BLaER1 treated with 17β-estradiol and CSF1 and Interleukin-3, amounts not matched to agents 10 nM and 100 nM (cell line): ENCODE measurements around the gene OPALIN.

Experiments
- H3K27ac ChIP-seq, 11 experiments: shearing (Covaris generic); formaldehyde crosslinking; 2 replicates each; pipeline ENCODE4 v1.8.1; 2022
- H3K27me3 ChIP-seq, 11 experiments: shearing (Covaris generic); formaldehyde crosslinking; 2 replicates each; pipeline ENCODE4 v1.8.1; 2022
- H3K36me3 ChIP-seq, 11 experiments: shearing (Covaris generic); formaldehyde crosslinking; 2 replicates each; pipeline ENCODE4 v1.8.1; 2022
- H3K4me1 ChIP-seq, 10 experiments: shearing (Covaris generic); formaldehyde crosslinking; 2 replicates each; pipeline ENCODE4 v1.8.1; 2022
- H3K4me2 ChIP-seq, 11 experiments: shearing (Covaris generic); formaldehyde crosslinking; 2 replicates each; pipeline ENCODE4 v1.8.1; 2022
- H3K4me3 ChIP-seq, 10 experiments: shearing (Covaris generic); formaldehyde crosslinking; 2 replicates each; pipeline ENCODE4 v1.8.1; 2022
- H3K9ac ChIP-seq, 11 experiments: shearing (Covaris generic); formaldehyde crosslinking; 2 replicates each; pipeline ENCODE4 v1.8.1; 2022
- H3K9me3 ChIP-seq, 11 experiments: shearing (Covaris generic); formaldehyde crosslinking; replicated peaks in 1 of 11; 2 replicates each; pipeline ENCODE4 v1.8.1; 2022
- H4K20me1 ChIP-seq, 11 experiments: shearing (Covaris generic); formaldehyde crosslinking; 2 replicates each; pipeline ENCODE4 v1.8.1; 2022
- Cebpa-rat ChIP-seq, 11 experiments: shearing (Covaris generic); IDR thresholded peaks; 2 replicates each; pipeline ENCODE4 v1.8.1; 2022

Gene OPALIN

GRCh38 chr10:96339383-96339782 lies 19.4 kb downstream of the OPALIN start:
- TF ChIP-seq Cebpa-rat (IDR thresholded peaks at IDR 0.05), result no peak
- no peak overlapping the region for H3K4me2 ChIP-seq
- H4K20me1 ChIP-seq, result peaks cover 0 to 76% (median 0%) of the 10 kb centered on the region in 11 experiments; a peak in 4 of 22 replicates

GRCh38 chr10:96338279-96338925 lies 20.4 kb downstream of the OPALIN start:
- Histone ChIP-seq H3K4me1 (peaks cover under 1 to 15% (median 9%) of the 10 kb centered on the region in 10 experiments; a peak in 14 of 20 replicates), H3K9ac (peak overlapping the region in 1 of 11 experiments; percentile 9; a peak in 1 of 22 replicates), H3K27me3 (no peaks in the 10 kb centered on the region), H3K27ac (peak overlapping the region in 1 of 11 experiments; percentile 12; a peak in 1 of 22 replicates), H3K4me2 (no peak overlapping the region), H3K4me3 (no peak overlapping the region), H4K20me1 (peaks cover 0 to 78% (median 0%) of the 10 kb centered on the region in 11 experiments; a peak in 4 of 22 replicates), H3K36me3 (peaks cover 0 to 100% (median 80%) of the 10 kb centered on the region in 11 experiments; a peak in 15 of 22 replicates), H3K9me3 (peaks cover 0 to 8% (median 0%) of the 10 kb centered on the region in 11 experiments; a peak in 4 of 22 replicates)
- no peak for TF ChIP-seq Cebpa-rat (IDR thresholded peaks at IDR 0.05)

More at GRCh38 chr10:96339383-96339782, 19.4 kb downstream of the OPALIN start:
- Histone ChIP-seq H3K36me3 (peaks cover 0 to 100% (median 82%) of the 10 kb centered on the region in 11 experiments; a peak in 15 of 22 replicates), H3K9ac (no peak overlapping the region), H3K9me3 (peaks cover 0 to 18% (median 5%) of the 10 kb centered on the region in 11 experiments; a peak in 8 of 22 replicates), H3K27me3 (no peaks in the 10 kb centered on the region), H3K4me1 (peaks cover 11 to 20% (median 15%) of the 10 kb centered on the region in 10 experiments; a peak in 16 of 20 replicates), H3K4me3 (no peak overlapping the region), H3K27ac (no peak overlapping the region)

- peaks cover 0 to 18% (median 7%) of the 10 kb centered on the region in 10 experiments; a peak in 10 of 20 replicates for H3K4me1 ChIP-seq
- H3K4me2 ChIP-seq, result no peak overlapping the region
- peaks cover 0 to 100% (median 80%) of the 10 kb centered on the region in 11 experiments; a peak in 15 of 22 replicates for H3K36me3 ChIP-seq
- no peak for TF ChIP-seq Cebpa-rat (IDR thresholded peaks at IDR 0.05)
- H3K4me3 ChIP-seq, result no peak overlapping the region
- H3K27ac ChIP-seq, result no peak overlapping the region
- H3K9ac ChIP-seq, result no peak overlapping the region
- no peaks in the 10 kb centered on the region for H3K27me3 ChIP-seq
- H3K9me3 ChIP-seq, result no peaks in the 10 kb centered on the region
- peaks cover 0 to 90% (median 0%) of the 10 kb centered on the region in 11 experiments; a peak in 4 of 22 replicates for H4K20me1 ChIP-seq
Observed at GRCh38 chr10:96337106-96337505, 21.7 kb downstream of the OPALIN start.

- Histone ChIP-seq H3K4me1 (peaks cover under 1 to 18% (median 7%) of the 10 kb centered on the region in 10 experiments; a peak in 14 of 20 replicates), H3K4me3 (no peak overlapping the region), H3K27me3 (no peaks in the 10 kb centered on the region), H3K27ac (peak overlapping the region in 3 of 11 experiments; percentile 7 to 22 (median 8); a peak in 4 of 22 replicates), H4K20me1 (peaks cover 0 to 98% (median 0%) of the 10 kb centered on the region in 11 experiments; a peak in 4 of 22 replicates), H3K4me2 (peak overlapping the region in 5 of 11 experiments; percentile 30 to 69 (median 40); a peak in 9 of 22 replicates), H3K9me3 (no peaks in the 10 kb centered on the region), H3K9ac (no peak overlapping the region), H3K36me3 (peaks cover 0 to 100% (median 89%) of the 10 kb centered on the region in 11 experiments; a peak in 15 of 22 replicates)
- no peak for TF ChIP-seq Cebpa-rat (IDR thresholded peaks at IDR 0.05)
Observed at GRCh38 chr10:96334616-96335526, 23.9 kb downstream of the OPALIN start.

- Histone ChIP-seq H3K4me1 (peaks cover 11 to 20% (median 16%) of the 10 kb centered on the region in 10 experiments; a peak in 19 of 20 replicates), H3K9me3 (no peaks in the 10 kb centered on the region), H3K4me2 (no peak overlapping the region), H3K27ac (0 out of 22 replicates have a peak overlapping the region, but pooled peaks of 1 of the 11 experiments have one; percentile 24), H3K9ac (no peak overlapping the region), H3K27me3 (no peaks in the 10 kb centered on the region), H3K36me3 (peaks cover 0 to 100% (median 92%) of the 10 kb centered on the region in 11 experiments; a peak in 15 of 22 replicates), H4K20me1 (peaks cover 0 to 99% (median 0%) of the 10 kb centered on the region in 11 experiments; a peak in 5 of 22 replicates), H3K4me3 (no peak overlapping the region)
- no peak for TF ChIP-seq Cebpa-rat (IDR thresholded peaks at IDR 0.05)
Observed at GRCh38 chr10:96333101-96333500, 25.7 kb downstream of the OPALIN start.

GRCh38 chr10:96327462-96327861 lies 31.3 kb downstream of the OPALIN start:
- peaks cover 0 to 100% (median 0%) of the 10 kb centered on the region in 11 experiments; a peak in 5 of 22 replicates for H4K20me1 ChIP-seq
- no peak overlapping the region for H3K4me2 ChIP-seq
- peaks cover 0 to 100% (median 99%) of the 10 kb centered on the region in 11 experiments; a peak in 16 of 22 replicates for H3K36me3 ChIP-seq
- TF ChIP-seq Cebpa-rat (IDR thresholded peaks at IDR 0.05), result no peak
- no peak overlapping the region for H3K4me3 ChIP-seq
- no peaks in the 10 kb centered on the region for H3K9me3 ChIP-seq
- H3K4me1 ChIP-seq, result peaks cover 0 to 23% (median 11%) of the 10 kb centered on the region in 10 experiments; a peak in 12 of 20 replicates
- peak overlapping the region in 2 of 11 experiments; percentile 20 to 25; a peak in 3 of 22 replicates for H3K27ac ChIP-seq
- H3K27me3 ChIP-seq, result no peaks in the 10 kb centered on the region
- 0 out of 22 replicates have a peak overlapping the region, but pooled peaks of 1 of the 11 experiments have one; percentile 35 for H3K9ac ChIP-seq

- H3K4me3 ChIP-seq, result no peak overlapping the region
- no peak overlapping the region; a peak in 2 of 22 replicates for H3K27ac ChIP-seq
- H3K4me2 ChIP-seq, result no peak overlapping the region
- peaks cover 0 to 23% (median 12%) of the 10 kb centered on the region in 10 experiments; a peak in 13 of 20 replicates for H3K4me1 ChIP-seq
- H3K9ac ChIP-seq, result no peak overlapping the region
- H4K20me1 ChIP-seq, result peaks cover 0 to 100% (median 0%) of the 10 kb centered on the region in 11 experiments; a peak in 5 of 22 replicates
- H3K9me3 ChIP-seq, result no peaks in the 10 kb centered on the region
- no peak for TF ChIP-seq Cebpa-rat (IDR thresholded peaks at IDR 0.05)
- no peaks in the 10 kb centered on the region for H3K27me3 ChIP-seq
- peaks cover 0 to 100% (median 98%) of the 10 kb centered on the region in 11 experiments; a peak in 17 of 22 replicates for H3K36me3 ChIP-seq
Observed at GRCh38 chr10:96325719-96326373, 33.0 kb downstream of the OPALIN start.

GRCh38 chr10:96324447-96324846 lies 34.4 kb downstream of the OPALIN start:
- Histone ChIP-seq H3K27me3 (no peaks in the 10 kb centered on the region), H4K20me1 (peaks cover 0 to 100% (median 0%) of the 10 kb centered on the region in 11 experiments; a peak in 5 of 22 replicates), H3K9ac (no peak overlapping the region), H3K4me2 (no peak overlapping the region), H3K9me3 (no peaks in the 10 kb centered on the region), H3K4me1 (peaks cover 0 to 26% (median 17%) of the 10 kb centered on the region in 10 experiments; a peak in 16 of 20 replicates), H3K27ac (peak overlapping the region in 1 of 11 experiments; percentile 8; a peak in 1 of 22 replicates), H3K36me3 (peaks cover 0 to 100% (median 98%) of the 10 kb centered on the region in 11 experiments; a peak in 17 of 22 replicates), H3K4me3 (no peak overlapping the region)
- TF ChIP-seq Cebpa-rat (IDR thresholded peaks at IDR 0.05), result no peak
